Measurements from ENCODE around the gene AR.

Gene AR

DNA sequence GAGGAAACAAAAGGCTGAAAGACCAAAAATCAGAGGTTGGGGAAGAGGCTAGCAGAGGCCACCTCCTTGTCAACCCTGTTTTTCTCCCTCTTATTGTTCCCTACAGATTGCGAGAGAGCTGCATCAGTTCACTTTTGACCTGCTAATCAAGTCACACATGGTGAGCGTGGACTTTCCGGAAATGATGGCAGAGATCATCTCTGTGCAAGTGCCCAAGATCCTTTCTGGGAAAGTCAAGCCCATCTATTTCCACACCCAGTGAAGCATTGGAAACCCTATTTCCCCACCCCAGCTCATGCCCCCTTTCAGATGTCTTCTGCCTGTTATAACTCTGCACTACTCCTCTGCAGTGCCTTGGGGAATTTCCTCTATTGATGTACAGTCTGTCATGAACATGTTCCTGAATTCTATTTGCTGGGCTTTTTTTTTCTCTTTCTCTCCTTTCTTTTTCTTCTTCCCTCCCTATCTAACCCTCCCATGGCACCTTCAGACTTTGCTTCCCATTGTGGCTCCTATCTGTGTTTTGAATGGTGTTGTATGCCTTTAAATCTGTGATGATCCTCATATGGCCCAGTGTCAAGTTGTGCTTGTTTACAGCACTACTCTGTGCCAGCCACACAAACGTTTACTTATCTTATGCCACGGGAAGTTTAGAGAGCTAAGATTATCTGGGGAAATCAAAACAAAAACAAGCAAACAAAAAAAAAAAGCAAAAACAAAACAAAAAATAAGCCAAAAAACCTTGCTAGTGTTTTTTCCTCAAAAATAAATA, 179.9 kb downstream of the AR start:
- H3K4me3 ChIP-seq (ENCODE audit: low read depth in 1 of 2, low read length in 1 of 2): no peak overlapping the region
- no peaks in the 10 kb centered on the region for H3K9me3 ChIP-seq
- H3K4me1 ChIP-seq (ENCODE audit: control insufficient read depth in 1 of 2, insufficient read depth in 1 of 2, low read depth in 1 of 2, low read length in 1 of 2): peaks cover 5 to 10% of the 10 kb centered on the region in 2 experiments
- no peak for TF ChIP-seq CTCF (IDR thresholded peaks at IDR 0.05)
- no peaks in the 10 kb centered on the region for H3K27me3 ChIP-seq
- no peaks in the 10 kb centered on the region for H3K36me3 ChIP-seq
- H3K27ac ChIP-seq: no peak overlapping the region

DNA sequence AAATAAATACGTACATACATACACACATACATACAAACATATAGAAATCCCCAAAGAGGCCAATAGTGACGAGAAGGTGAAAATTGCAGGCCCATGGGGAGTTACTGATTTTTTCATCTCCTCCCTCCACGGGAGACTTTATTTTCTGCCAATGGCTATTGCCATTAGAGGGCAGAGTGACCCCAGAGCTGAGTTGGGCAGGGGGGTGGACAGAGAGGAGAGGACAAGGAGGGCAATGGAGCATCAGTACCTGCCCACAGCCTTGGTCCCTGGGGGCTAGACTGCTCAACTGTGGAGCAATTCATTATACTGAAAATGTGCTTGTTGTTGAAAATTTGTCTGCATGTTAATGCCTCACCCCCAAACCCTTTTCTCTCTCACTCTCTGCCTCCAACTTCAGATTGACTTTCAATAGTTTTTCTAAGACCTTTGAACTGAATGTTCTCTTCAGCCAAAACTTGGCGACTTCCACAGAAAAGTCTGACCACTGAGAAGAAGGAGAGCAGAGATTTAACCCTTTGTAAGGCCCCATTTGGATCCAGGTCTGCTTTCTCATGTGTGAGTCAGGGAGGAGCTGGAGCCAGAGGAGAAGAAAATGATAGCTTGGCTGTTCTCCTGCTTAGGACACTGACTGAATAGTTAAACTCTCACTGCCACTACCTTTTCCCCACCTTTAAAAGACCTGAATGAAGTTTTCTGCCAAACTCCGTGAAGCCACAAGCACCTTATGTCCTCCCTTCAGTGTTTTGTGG, 180.7 kb downstream of the AR start:
- Histone ChIP-seq H3K9me3 (no peaks in the 10 kb centered on the region), H3K27me3 (no peaks in the 10 kb centered on the region), H3K4me1 (ENCODE audit: control insufficient read depth in 1 of 2, insufficient read depth in 1 of 2, low read depth in 1 of 2, low read length in 1 of 2) (peaks cover 5 to 10% of the 10 kb centered on the region in 2 experiments), H3K36me3 (no peaks in the 10 kb centered on the region), H3K27ac (no peak overlapping the region), H3K4me3 (ENCODE audit: low read depth in 1 of 2, low read length in 1 of 2) (no peak overlapping the region)
- no peak for TF ChIP-seq CTCF (IDR thresholded peaks at IDR 0.05)

GRCh38 chrX:67725471-67725870, 181.7 kb downstream of the AR start:
- Histone ChIP-seq H3K27me3 (no peaks in the 10 kb centered on the region), H3K4me3 (ENCODE audit: low read depth in 1 of 2, low read length in 1 of 2) (no peak overlapping the region), H3K4me1 (ENCODE audit: control insufficient read depth in 1 of 2, insufficient read depth in 1 of 2, low read depth in 1 of 2, low read length in 1 of 2) (peaks cover 5 to 10% of the 10 kb centered on the region in 2 experiments), H3K27ac (no peak overlapping the region), H3K36me3 (no peaks in the 10 kb centered on the region), H3K9me3 (no peaks in the 10 kb centered on the region)
- TF ChIP-seq CTCF (IDR thresholded peaks at IDR 0.05): no peak

DNA sequence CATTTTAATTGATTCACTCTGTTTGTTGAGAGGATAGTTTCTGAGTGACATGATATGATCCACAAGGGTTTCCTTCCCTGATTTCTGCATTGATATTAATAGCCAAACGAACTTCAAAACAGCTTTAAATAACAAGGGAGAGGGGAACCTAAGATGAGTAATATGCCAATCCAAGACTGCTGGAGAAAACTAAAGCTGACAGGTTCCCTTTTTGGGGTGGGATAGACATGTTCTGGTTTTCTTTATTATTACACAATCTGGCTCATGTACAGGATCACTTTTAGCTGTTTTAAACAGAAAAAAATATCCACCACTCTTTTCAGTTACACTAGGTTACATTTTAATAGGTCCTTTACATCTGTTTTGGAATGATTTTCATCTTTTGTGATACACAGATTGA, 182.2 kb downstream of the AR start:
- no peaks in the 10 kb centered on the region for H3K36me3 ChIP-seq
- no peak for TF ChIP-seq CTCF (IDR thresholded peaks at IDR 0.05)
- no peaks in the 10 kb centered on the region for H3K27me3 ChIP-seq
- peaks cover 5 to 10% of the 10 kb centered on the region in 2 experiments for H3K4me1 ChIP-seq (ENCODE audit: control insufficient read depth in 1 of 2, insufficient read depth in 1 of 2, low read depth in 1 of 2, low read length in 1 of 2)
- no peak overlapping the region for H3K4me3 ChIP-seq (ENCODE audit: low read depth in 1 of 2, low read length in 1 of 2)
- H3K9me3 ChIP-seq: no peaks in the 10 kb centered on the region
- no peak overlapping the region for H3K27ac ChIP-seq

GRCh38 chrX:67727576-67727975, 183.8 kb downstream of the AR start:
- Histone ChIP-seq H3K27me3 (no peaks in the 10 kb centered on the region), H3K4me3 (ENCODE audit: low read depth in 1 of 2, low read length in 1 of 2) (no peak overlapping the region), H3K36me3 (no peaks in the 10 kb centered on the region), H3K4me1 (ENCODE audit: control insufficient read depth in 1 of 2, insufficient read depth in 1 of 2, low read depth in 1 of 2, low read length in 1 of 2) (peaks cover 4 to 14% of the 10 kb centered on the region in 2 experiments), H3K9me3 (no peaks in the 10 kb centered on the region), H3K27ac (no peak overlapping the region)
- TF ChIP-seq CTCF (IDR thresholded peaks at IDR 0.05): no peak
